ENCODE results near the gene SPHK2.

SPHK2 gene

DNA sequence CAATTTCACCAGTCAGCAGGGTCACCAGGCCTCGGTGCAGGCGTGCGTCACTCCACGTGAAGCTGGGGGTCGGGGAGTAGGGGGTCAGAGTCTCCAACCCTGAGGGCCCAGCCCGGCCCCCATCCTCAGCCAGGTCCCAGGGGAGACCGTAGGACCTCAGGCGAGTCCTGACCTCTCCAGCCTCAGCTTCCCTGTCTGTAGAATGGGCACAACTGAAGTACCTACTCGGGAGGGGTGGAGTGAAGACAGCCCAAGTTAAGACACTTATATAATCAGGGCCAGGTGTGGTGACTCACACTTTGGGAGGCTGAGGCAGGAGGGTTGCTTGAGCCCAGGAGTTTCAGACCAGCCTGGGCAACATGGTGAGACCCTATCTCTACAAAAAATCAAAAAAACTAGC is 15.5 kb upstream of the SPHK2 start:
- no peak for DNase-seq

DNA sequence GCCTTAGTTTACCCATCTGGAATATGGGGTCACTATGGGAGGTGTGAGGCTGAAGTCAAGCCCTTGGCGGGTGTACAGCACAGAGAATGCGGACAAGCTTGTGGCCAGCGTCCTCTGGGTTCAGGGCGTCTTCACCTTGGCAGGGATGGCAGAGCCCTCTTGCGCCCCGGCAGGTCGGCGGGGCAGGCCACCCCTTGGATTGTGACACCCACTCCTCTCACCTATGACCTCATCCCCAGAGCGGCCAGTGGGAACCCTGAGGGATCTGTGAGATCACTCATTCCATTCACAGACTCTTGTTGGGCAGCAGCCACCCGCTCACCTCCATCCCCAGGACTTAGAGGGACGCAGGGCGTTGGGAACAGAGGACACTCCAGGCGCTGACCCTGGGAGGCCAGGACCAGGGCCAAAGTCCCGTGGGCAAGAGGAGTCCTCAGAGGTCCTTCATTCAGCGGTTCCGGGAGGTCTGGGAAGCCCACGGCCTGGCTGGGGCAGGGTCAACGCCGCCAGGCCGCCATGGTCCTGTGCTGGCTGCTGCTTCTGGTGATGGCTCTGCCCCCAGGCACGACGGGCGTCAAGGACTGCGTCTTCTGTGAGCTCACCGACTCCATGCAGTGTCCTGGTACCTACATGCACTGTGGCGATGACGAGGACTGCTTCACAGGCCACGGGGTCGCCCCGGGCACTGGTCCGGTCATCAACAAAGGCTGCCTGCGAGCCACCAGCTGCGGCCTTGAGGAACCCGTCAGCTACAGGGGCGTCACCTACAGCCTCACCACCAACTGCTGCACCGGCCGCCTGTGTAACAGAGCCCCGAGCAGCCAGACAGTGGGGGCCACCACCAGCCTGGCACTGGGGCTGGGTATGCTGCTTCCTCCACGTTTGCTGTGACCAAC is 12.6 kb upstream of the SPHK2 start, which contains the start of gene SPACA4:
Gene SPACA4, plus strand, starts transcription at position 280 of the 896 bp plus-strand sequence. Its CDS starts 237 bp downstream, at position 517.
- DNase-seq = no peak

DNA sequence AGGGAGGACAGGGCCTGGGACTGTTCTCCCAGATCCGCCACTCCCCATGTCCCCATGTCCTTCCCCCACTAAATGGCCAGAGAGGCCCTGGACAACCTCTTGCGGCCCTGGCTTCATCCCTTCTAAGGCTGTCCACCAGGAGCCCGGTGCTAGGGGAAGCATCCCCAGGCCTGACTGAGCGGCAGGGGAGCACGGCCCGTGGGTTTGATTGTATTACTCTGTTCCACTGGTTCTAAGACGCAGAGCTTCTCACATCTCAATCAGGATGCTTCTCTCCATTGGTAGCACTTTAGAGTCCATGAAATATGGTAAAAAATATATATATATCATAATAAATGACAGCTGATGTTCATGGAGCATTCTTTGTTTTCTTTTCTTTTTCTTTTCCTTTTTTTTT is 11.9 kb upstream of the SPHK2 start:
- DNase-seq = no peak

DNA sequence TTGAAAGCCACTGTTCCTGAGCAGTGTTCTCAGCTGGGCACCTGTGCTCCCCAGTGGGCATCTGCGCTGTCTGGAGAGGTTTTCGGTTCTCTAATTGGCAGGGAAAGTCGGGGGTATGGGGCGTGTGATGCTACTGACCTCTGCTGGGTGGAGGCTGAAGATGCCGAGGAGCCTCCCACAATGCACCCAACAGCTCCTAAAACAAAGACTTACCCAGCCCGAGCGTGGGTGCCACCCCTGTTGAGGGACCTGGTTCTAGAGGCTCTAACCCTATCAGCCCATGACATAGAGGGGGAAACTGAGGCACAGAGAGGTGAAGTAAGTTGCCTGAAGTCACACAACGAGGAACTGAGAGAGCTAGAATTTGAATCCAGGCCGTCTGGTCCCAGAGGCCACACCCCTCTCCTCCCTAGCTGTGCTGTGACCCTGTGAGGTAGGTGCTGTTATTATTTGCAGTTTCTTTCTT is 10.5 kb upstream of the SPHK2 start:
- peak; percentile 63 for DNase-seq

DNA sequence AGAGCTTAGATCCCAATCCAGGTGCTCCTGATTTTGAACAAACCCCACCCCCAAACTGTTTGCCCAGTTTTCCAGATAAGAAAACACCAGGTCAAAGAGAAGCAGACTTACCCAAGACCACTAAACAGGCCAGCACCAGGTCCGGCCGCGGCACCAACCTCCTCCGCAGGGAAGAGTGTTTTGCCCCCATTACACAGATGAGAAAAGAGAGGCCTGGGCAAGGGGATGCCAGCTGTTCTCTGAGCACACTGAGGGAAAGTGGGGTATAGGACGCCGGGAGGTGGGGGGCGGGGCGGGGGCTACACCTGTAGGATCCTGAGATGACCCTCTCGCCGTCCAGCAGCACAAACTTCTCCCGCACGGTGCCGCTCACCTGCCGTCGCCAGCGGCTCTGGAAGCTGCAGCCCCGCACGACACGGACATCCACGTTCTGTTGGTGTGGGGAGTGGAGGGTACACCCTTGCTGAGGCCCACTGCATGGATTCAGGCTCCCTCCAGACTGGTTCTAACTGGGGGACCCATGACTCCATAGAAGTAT is 9.7 kb upstream of the SPHK2 start:
- DNase-seq = no peak

DNA sequence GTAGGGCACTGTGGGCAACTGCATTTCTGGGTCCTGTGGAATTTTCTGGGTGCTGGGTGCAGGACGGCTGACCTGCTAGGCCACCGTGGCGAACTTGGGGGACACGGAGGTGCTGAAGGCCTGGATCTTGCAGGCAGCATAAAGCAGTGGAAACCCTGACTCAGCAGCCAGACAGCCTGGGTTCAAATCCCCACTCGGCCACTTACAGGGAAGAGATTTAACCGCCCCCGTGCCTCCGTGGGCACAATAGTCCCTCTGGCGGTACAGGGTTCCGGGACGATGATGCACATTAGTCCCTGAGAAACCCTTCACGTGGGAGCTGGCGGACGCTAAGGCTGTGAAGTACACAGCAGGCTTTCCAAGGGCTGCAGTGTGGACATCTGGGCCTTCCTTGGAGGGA is 7.4 kb upstream of the SPHK2 start:
- no peak for DNase-seq

DNA sequence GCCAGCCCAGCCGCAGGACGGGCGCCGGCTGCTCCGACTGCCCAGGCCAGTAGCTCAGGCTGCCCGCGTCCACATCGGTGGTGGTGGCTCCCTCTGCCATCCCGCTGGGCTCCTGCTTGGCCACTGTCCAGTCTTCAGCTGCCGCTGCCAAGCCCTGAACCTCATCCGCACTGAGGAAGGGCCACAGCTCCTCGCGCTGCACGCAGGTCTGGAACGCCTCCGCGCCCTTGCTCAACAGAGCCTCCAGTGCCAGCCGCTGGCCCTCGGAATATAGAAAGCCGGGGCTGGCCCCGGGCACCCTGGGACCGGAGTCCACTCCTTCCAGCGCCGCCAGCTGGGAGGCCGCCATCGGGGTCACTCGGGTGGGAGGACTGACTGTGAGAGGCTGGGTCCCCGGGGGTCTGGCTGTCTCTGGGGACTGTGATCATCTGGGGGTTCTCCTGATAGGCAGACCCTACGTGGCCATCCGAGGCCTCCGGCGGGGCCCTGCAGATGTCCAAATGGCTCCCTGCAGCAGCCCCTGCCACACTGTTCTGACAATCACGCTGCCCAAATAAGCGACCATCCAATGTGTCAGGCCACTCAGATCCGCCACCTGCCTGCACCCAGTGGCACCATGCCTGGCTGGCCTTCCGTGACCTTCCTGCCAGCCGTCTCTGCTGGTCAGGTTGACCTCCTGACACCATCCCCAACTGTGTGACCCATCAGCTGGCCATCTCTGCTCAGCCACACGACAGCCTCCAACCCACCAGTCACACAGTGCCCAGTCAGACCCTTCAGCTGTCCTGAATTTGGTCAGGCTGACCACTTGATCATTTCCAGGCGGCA is 6.1 kb upstream of the SPHK2 start:
- DNase-seq = no peak

DNA sequence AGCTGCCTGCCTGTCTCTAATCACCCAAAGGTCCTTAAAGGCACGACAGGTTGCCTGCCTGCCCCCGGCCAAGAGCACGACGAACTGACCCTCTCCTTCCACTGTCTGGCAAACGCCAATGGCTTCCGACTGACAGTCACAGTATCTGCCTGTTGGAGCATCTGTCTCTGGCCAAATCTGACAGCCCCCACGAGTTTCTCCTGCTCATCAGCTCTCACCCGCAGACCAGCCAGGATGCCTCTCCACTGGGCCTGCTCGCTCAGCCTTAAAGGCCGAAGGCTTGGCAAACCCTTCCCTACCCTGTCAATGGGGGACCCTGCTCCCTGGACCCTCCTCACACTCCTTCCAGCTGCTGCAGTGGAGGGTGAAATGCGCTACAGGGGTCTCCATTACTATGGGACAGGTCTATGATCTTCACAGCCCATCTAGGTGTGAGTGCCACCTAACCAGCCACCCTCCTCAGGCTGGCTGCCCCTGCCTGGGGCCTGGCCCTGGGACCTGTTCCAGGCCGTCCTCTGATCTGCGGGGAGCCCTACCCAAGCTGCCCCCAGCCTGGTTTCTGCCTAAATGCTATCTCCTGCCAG is 5.4 kb upstream of the SPHK2 start:
- no peak for DNase-seq

DNA sequence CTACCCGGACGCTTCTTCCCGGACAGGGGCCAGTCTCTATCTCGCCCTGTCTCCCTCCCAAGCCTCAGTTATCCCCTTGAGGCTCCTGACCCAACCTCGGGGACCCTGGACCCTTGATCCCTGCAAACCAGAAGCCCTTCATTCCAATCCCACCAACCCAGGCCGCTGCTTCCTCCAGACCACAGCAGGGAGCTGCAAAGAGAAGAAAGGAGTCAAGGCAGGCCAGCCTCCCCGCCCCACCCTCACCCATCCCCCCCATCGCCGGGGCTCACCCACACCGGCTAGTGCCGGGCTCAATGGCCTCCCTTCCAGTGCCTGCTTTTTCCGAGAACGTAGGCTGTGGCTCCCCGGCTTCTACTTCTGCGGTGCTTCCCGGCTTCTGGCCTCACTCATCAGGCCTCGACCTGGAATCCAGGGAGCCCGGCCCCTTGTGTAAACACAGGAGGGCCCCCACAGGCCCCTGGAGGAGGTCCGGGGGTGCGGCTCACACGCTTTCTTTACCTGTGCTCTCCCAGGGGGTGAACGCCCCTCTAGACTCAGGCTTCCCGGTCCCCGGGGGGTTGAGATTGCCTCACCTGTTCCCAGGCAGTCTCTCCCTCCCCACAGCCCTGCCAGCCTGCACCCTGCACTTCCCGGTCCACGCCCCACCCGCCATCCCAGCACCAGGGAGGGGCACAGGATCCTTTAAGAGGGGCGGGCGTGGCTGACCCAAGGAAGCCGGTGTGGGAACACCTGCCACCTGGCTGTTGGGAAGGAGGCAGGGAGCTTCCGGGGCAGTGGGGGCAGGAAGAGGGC is 4.7 kb upstream of the SPHK2 start, which contains the start of gene FAM83E:
Gene FAM83E, minus strand, starts transcription at position 641 of the 795 bp plus-strand sequence. CDS start 1,704 bp downstream, outside the sequence.
- no peak for DNase-seq

DNA sequence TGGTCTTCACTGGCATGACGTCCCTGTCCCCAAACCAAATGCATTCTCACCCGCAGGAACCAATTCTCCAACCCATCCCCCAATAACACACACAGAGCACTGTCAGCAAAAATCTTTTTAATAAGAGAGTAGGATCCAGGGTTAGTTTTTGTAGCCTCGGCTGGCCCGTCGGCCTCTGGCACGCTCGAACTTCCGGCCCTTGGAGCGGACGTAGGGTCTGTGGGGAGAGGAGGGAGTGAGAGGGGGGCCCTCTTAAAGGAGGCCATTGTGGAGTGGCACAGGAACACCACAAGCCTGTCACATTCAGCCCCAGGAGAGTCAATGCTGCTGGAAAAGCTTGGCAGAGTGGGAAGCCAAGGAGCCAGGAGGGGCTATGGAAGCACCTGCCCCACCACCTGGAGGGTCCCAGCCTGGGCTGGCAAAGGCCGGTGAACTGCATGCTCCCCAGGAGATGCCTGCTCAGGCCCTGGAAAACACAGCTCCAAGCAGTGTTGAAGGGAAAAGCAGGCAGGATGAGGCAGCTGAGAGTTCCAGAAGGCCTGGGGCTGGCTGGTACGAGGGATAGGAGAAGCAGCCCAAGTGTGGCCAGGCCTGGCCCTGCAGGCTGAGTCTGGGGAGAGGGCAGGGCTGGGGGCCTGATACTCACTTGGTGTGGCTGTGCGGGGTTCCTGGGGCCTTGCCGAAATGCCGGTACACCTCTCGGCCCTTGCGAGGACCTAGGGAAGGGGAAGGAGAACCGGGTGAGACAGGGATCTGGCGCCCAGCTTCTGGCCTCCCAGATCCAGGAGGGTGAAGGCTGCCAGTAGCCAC is 3.9 kb upstream of the SPHK2 start:
- no peak for DNase-seq

DNA sequence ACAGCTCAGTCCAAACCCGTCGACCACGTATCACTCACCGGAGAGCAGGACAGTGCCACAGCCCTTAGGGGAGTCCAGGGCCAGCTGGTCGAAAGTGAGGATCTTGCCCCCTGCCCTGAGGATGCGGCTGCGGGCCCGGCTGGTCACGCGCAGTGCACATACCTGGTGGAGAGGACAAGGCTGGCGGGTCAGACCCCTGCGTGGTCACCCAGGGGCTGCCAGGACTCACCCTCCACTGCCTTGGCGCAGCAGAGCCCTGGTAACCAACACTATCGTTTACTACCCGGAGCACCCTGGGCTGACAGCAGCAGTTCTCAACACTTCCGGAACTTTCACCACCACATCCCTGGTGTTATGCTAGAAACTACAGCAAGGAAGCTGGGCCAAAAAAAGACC is 3.3 kb upstream of the SPHK2 start:
- DNase-seq = no peak

DNA sequence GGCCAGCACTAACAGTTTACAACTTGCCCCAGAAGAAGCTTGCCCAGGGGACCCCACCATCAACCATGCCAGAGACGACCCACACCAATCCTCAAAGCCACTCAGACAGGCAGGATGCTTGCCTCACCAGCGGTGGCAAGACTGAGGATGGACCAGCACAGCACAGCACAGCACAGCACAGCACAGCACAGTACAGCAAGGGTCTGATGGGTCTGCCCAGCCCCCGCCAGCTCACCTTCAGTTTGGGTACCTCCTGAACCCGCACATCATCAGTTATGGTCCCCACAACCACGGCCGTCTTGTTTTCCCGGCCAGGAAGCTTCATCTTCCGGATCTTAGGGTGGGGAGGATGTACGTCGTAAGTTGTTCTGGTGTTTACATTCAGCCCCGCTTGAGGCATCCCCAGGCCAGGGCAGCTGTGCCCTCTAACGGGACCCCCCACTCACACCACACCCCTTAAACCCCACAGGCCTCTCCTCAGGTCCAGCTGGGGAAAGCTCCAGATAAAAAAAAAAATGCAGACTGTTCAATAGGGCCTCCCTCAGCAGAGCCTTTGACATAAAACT is 2.7 kb upstream of the SPHK2 start:
- no peak for DNase-seq

DNA sequence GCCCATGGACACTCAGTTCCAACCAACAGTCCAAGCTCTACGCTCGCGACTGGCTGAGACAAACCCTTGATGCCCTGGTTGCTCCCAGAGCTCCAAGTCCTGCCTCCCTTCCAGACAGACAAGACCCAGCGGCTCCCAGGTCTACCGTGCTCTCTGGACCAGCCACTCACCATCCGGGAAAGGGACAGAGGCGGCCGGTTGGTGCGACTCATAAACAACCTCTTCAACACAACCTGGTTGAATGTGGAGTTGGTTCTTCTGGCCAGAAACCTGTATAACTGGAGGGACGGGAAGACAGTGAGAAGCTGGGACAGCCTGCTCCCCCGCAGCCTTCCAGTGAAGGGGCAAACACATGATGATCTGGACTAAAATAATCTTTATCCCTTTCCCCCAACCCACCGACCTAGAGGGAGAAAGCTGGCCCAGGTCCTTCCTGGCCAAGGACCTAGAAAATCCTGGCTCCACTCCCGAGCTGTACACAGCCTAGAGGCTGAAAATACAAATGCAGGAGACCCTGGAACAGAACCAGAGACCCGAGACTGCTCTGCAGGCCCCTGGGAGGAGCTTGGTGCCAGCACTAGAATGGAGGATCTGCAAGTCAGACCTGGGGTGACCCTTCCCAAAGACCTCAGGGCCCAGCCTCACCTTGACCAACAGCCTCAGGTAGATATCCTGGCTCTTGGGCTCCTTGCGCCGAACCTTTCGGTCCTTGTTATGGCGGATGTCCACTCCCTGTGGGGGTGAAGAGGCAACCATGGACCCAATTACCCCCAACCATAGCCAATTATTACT is 2.0 kb upstream of the SPHK2 start:
- DNase-seq = no peak

DNA sequence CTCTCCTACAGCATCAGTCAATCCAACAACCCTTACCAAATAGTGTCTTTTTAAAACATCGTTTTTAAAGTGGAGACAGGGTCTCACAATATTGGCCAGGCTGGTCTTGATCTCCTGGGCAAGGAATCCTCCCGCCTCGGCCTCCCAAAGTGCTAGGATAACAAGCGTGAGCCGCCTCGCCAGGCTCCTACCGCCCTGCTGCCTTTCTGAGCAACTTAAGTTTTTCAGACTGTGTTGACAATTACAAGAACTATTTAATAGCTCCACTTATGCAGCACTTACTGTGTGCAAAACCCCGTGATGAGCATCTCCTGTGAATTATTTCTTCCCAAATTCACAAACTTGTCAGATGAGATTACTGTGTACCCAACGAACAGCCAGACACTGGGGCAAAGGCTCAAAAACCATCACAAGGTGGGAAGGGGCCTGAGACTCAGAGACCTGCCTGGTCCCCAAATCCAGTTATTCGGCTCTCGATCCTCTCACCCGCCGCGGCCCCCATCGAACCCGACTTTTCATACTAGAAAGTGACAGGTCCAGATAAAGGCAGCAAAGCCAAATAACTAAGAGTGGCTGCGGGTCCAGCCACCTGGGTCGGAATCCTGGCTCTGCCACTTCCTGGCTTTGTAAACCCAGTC is 909 bp upstream of the SPHK2 start:
- DNase-seq = no peak

DNA sequence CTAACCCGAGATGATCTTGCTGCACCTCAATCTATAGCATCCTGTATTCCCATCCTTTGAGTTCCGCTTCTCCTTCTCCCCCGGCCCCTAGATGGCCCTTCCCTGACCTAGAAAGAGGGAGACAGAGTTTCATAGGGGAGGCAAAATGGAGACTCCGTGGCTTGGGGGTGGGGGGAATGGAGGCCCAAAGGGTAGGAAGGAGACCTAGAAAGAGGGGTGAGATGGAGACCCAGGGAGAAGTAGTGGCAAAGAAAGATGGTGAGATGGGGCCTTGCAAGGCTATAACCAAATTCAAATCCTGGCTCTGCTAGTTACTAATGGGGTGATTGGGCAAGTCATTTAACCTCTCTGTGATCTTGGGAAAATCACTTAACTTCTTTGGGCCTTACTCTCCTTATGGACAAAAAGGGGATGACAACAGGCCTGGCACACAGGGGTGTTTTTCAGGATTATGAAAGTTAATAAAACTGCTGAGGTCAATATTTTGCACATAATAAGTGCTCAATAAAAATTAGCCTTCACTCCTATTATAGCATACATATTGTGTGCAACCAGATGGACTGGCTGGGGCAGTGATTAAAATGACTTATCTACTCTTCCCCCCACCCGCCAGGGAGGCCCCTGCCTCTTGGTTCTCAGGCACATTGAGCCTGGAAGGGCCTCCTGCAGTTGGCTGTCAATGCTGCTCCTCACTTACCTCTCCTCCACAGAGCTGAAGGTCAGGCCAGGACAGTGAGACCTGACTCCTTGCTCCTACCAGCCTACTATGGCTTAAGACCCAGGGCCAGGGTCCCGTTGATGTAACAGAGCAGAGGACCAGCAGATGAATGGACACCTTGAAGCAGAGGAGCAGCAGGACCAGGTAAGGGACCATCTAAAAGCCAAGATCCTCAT is 633 bp downstream of the SPHK2 start:
- no peak for DNase-seq

DNA sequence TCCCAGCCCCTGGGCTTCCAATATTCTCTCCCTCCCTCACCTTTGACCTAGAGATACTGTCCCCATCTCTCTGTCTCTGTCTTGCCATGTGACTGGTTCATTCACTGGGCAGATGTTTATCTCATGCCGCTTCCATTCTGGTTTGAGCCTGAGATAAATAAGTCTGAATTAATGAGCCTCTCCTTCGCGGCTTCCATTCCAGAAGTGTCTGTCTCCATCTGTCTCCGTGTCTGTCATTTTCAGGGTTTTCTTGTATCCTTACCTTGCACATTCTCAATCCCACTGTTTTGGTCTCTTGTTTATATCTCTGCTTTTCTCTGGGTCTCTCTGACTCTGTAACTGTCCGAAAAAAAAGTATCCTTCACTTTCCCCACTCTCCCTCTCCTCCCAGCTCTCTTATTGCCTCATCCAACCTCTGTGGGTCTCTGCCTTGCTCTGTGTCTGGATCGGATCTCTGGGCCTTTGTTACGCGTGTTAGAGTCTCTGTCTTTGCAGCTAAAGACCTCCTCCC is 4.3 kb downstream of the SPHK2 start:
- no peak for DNase-seq

DNA sequence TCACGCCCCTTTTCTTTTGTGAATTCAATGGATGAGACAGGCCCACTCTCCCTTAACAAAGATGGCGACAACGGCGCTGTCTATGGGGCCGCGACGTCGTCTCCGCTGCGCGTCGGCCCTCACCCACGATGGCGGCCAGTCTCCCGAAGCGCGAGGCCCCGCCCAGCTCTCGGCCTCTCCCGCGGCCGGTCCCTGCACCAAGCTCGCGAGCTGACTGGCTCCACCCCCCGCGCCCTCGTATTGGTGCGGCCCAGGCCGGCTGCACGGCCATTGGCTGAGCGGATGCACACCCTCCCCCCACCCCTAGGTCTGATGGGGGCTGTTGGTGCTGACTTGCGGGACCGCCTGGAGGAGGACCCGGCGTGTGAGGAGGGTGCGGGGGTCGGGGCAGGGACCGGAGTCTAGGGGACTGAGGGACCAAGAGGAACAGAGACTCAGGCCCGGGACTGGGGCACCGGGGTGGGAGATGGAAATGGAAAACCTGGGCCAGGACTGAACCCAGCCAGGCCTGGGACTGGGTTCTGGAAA is 4.8 kb downstream of the SPHK2 start:
- peak; percentile 98 for DNase-seq

Data from activated CD4-positive, alpha-beta T cell treated with anti-CD3 and anti-CD28 coated beads, Interleukin-2, Interleukin-6, amounts not matched to agents 100 ng/mL and 50 ng/mL, durations not matched to agents 16 hours and 8 hours (primary cell).